HEK293 (cell line): ENCODE results near the gene PRKCA.

Experiments used
- CTCF ChIA-PET: fragments of 350-600 bp; formaldehyde crosslinking; extraction: SDS; loops from one replicate; lab custom pipeline; 2021; ENCODE audit warnings: antibody characterized with exemption; lab: Yijun Ruan, JAX
- POLR2A ChIA-PET: fragments of 300-600 bp; formaldehyde crosslinking; extraction: SDS; loops from one replicate; lab custom pipeline; 2020; ENCODE audit warnings: antibody characterized with exemption, inconsistent platforms; lab: Yijun Ruan, JAX
- H3K27ac ChIP-seq: fragments of 200-500 bp; sonication (Bioruptor generic); 2 replicates; pipeline ENCODE4 v1.5.1; 2014; ENCODE audit warnings: low read depth, low read length, control low read depth, inconsistent platforms; ENCODE audit errors: extremely low read depth
- H3K36me3 ChIP-seq, 2 experiments: fragments of 200-500 bp in 1 of 2; sonication (Bioruptor generic) in 1 of 2; 1 replicate in 1 of 2; 2 replicates in 1 of 2; pipeline ENCODE4 v1.5.1; 2014 to 2017; ENCODE audit warnings: inconsistent platforms in 2 of 2, low read length in 2 of 2; ENCODE audit not compliant: control insufficient read depth in 2 of 2, insufficient read depth in 1 of 2
- H3K4me1 ChIP-seq: fragments of 200-500 bp; sonication (Bioruptor generic); 2 replicates; pipeline ENCODE4 v1.5.1; 2014; ENCODE audit warnings: mild to moderate bottlenecking, low read length, inconsistent platforms; ENCODE audit not compliant: control insufficient read depth, insufficient read depth
- H3K4me3 ChIP-seq: 2 replicates; pipeline ENCODE4 v1.5.1; 2011; ENCODE audit warnings: low read depth, mild to moderate bottlenecking, control low read depth, low read length, moderate library complexity
- H3K9me3 ChIP-seq: fragments of 200-500 bp; sonication (Bioruptor generic); 2 replicates; pipeline ENCODE4 v1.5.1; 2014; ENCODE audit warnings: low read depth, low read length, inconsistent platforms; ENCODE audit not compliant: control insufficient read depth, insufficient read depth
- BCL11A ChIP-seq: fragments of 450-650 bp; formaldehyde crosslinking; IDR thresholded peaks from 2 replicates; pipeline ENCODE4 v1.5.1; 2016; ENCODE audit warnings: low read depth, missing biosample characterization, missing genetic modification characterization
- GLIS1 ChIP-seq: fragments of 450-650 bp; formaldehyde crosslinking; IDR thresholded peaks from 2 replicates; pipeline ENCODE4 v1.5.1; 2016; ENCODE audit warnings: missing biosample characterization, missing genetic modification characterization
- GLIS2 ChIP-seq: fragments of 450-650 bp; formaldehyde crosslinking; IDR thresholded peaks from 2 replicates; pipeline ENCODE4 v1.5.1; 2016; ENCODE audit warnings: missing biosample characterization, missing genetic modification characterization
- HOXD13 ChIP-seq: sonication (generic); formaldehyde crosslinking; IDR thresholded peaks from 2 replicates; pipeline ENCODE4 v1.8.0; 2022; ENCODE audit warnings: missing genetic modification reagents, borderline replicate concordance
- IKZF3 ChIP-seq: fragments of 450-650 bp; IDR thresholded peaks from 2 replicates; pipeline ENCODE4 v1.5.0; 2018; ENCODE audit warnings: missing biosample characterization, mild to moderate bottlenecking, missing genetic modification characterization, moderate library complexity
- ZBTB17 ChIP-seq: fragments of 450-650 bp; formaldehyde crosslinking; IDR thresholded peaks from 2 replicates; pipeline ENCODE4 v1.5.1; 2016; ENCODE audit warnings: missing biosample characterization, missing genetic modification characterization
- ZNF16 ChIP-seq: fragments of 450-650 bp; formaldehyde crosslinking; IDR thresholded peaks from 2 replicates; pipeline ENCODE4 v1.5.1; 2016; ENCODE audit warnings: low read depth, missing biosample characterization, missing genetic modification characterization
- ZNF2 ChIP-seq: fragments of 450-650 bp; formaldehyde crosslinking; IDR thresholded peaks from 2 replicates; pipeline ENCODE4 v1.5.1; 2016; ENCODE audit warnings: missing biosample characterization, missing genetic modification characterization
- ZNF211 ChIP-seq: fragments of 450-650 bp; formaldehyde crosslinking; IDR thresholded peaks from 2 replicates; pipeline ENCODE4 v1.5.1; 2016; ENCODE audit warnings: low read depth, missing biosample characterization, missing genetic modification characterization
- ZNF549 ChIP-seq: fragments of 450-650 bp; IDR thresholded peaks from 2 replicates; pipeline ENCODE4 v1.5.1; 2018; ENCODE audit warnings: missing biosample characterization, missing genetic modification characterization, mild to moderate bottlenecking, inconsistent platforms, moderate library complexity
- ZNF560 ChIP-seq: fragments of 450-650 bp; formaldehyde crosslinking; IDR thresholded peaks from 2 replicates; pipeline ENCODE4 v1.5.1; 2017; ENCODE audit warnings: missing biosample characterization, missing genetic modification characterization, borderline replicate concordance
- ZNF747 ChIP-seq: fragments of 450-650 bp; formaldehyde crosslinking; IDR thresholded peaks from 2 replicates; pipeline ENCODE4 v1.5.1; 2016; ENCODE audit warnings: missing biosample characterization, missing genetic modification characterization
- ZNF777 ChIP-seq: fragments of 450-650 bp; formaldehyde crosslinking; IDR thresholded peaks from 2 replicates; pipeline ENCODE4 v1.5.1; 2017; ENCODE audit warnings: missing biosample characterization, missing genetic modification characterization, borderline replicate concordance
- TF ChIP-seq, protein P1 (sequence below): fragments of 450-650 bp; formaldehyde crosslinking; IDR thresholded peaks from 2 replicates; pipeline ENCODE4 v1.5.1; 2017; ENCODE audit warnings: missing biosample characterization, missing genetic modification characterization
- TF ChIP-seq, protein P2 (sequence below): fragments of 450-650 bp; formaldehyde crosslinking; IDR thresholded peaks from 2 replicates; pipeline ENCODE4 v1.5.1; 2016; ENCODE audit warnings: missing biosample characterization, missing genetic modification characterization
- TF ChIP-seq, protein P3 (sequence below): fragments of 450-650 bp; formaldehyde crosslinking; IDR thresholded peaks from 2 replicates; pipeline ENCODE4 v1.5.1; 2016; ENCODE audit warnings: missing biosample characterization, missing genetic modification characterization
- TF ChIP-seq, protein P4 (sequence below): fragments of 450-650 bp; formaldehyde crosslinking; IDR thresholded peaks from 2 replicates; pipeline ENCODE4 v1.5.1; 2016; ENCODE audit warnings: missing biosample characterization, missing genetic modification characterization

Gene PRKCA

DNA sequence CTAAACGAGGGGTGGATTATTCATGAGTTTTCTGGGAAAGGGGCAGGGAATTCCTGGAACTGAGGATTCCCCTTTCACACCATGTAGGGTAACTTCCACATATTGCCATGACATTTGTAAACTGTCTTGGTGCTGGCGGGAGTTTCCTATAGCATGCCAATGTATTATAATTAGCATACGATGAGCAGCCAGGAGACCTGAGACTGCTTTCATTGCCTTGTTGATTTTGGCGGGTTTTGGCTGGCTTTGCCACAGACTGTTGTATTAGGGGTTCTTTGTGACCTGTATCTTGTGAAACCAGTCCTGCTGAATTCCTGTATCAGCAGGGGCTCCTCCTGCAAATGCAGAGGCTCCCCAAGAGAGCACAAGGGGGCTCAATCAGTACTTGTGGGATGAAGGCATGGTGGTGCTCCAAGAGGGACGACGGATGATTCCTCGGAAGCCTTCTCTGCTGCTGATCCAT lies 428.1 kb downstream of the PRKCA start:
- CTCF ChIA-PET: no interaction called here
- TF ChIP-seq IKZF3 (tag by site-specific recombination) (no peak), HOXD13 (no peak), ZNF16 (tag by site-specific recombination) (no peak), GLIS1 (tag by site-specific recombination) (no peak), ZNF549 (tag by site-specific recombination) (no peak), ZNF560 (no peak), ZNF747 (tag by site-specific recombination) (no peak), ZNF2 (tag by site-specific recombination) (no peak)
- TF ChIP-seq, protein P1, sequence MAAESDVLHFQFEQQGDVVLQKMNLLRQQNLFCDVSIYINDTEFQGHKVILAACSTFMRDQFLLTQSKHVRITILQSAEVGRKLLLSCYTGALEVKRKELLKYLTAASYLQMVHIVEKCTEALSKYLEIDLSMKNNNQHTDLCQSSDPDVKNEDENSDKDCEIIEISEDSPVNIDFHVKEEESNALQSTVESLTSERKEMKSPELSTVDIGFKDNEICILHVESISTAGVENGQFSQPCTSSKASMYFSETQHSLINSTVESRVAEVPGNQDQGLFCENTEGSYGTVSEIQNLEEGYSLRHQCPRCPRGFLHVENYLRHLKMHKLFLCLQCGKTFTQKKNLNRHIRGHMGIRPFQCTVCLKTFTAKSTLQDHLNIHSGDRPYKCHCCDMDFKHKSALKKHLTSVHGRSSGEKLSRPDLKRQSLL (tag by site-specific recombination): no peak
- TF ChIP-seq, protein P2, sequence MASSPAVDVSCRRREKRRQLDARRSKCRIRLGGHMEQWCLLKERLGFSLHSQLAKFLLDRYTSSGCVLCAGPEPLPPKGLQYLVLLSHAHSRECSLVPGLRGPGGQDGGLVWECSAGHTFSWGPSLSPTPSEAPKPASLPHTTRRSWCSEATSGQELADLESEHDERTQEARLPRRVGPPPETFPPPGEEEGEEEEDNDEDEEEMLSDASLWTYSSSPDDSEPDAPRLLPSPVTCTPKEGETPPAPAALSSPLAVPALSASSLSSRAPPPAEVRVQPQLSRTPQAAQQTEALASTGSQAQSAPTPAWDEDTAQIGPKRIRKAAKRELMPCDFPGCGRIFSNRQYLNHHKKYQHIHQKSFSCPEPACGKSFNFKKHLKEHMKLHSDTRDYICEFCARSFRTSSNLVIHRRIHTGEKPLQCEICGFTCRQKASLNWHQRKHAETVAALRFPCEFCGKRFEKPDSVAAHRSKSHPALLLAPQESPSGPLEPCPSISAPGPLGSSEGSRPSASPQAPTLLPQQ (tag by site-specific recombination): no peak
- TF ChIP-seq, protein P3, sequence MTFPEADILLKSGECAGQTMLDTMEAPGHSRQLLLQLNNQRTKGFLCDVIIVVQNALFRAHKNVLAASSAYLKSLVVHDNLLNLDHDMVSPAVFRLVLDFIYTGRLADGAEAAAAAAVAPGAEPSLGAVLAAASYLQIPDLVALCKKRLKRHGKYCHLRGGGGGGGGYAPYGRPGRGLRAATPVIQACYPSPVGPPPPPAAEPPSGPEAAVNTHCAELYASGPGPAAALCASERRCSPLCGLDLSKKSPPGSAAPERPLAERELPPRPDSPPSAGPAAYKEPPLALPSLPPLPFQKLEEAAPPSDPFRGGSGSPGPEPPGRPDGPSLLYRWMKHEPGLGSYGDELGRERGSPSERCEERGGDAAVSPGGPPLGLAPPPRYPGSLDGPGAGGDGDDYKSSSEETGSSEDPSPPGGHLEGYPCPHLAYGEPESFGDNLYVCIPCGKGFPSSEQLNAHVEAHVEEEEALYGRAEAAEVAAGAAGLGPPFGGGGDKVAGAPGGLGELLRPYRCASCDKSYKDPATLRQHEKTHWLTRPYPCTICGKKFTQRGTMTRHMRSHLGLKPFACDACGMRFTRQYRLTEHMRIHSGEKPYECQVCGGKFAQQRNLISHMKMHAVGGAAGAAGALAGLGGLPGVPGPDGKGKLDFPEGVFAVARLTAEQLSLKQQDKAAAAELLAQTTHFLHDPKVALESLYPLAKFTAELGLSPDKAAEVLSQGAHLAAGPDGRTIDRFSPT (tag by site-specific recombination): no peak
- Histone ChIP-seq H3K36me3 (peaks cover 0 to 3% of the 10 kb centered on the region in 2 experiments; a peak in 1 of 3 replicates), H3K4me3 (no peak overlapping the region), H3K4me1 (no peaks in the 10 kb centered on the region), H3K9me3 (no peaks in the 10 kb centered on the region), H3K27ac (no peak overlapping the region)
- POLR2A ChIA-PET: no interaction called here

DNA sequence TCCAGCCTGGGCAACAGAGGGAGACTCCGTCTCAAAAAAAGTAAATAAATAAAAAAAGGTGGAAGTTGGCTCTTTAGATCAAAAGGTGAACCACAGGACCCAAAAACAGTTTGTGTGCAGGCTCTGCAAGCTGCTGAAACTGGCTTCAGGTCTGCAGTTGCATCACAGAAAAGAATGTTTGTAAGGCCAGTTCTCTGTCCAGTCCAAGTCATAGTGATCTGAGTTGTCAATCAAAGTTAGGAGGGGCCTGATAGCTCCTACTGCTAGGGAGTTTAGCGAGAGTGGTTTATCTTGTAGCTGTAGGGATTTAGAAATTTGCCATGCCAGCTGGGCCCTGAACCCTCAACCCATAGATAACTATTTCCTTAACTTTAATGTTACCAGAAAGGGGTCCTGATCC lies 431.3 kb downstream of the PRKCA start:
- Histone ChIP-seq H3K4me3 (no peak overlapping the region), H3K36me3 (peaks cover 0 to 10% of the 10 kb centered on the region in 2 experiments; a peak in 2 of 3 replicates), H3K4me1 (no peaks in the 10 kb centered on the region), H3K27ac (no peak overlapping the region), H3K9me3 (no peaks in the 10 kb centered on the region)
- ChIA-PET CTCF (interaction anchor here (0.6 kb wide), 1 partner anchor 18 kb away, joined by 3 read pairs; no protein-coding TSS in a partner anchor), POLR2A (no interaction called here)
- TF ChIP-seq, protein P3 (tag by site-specific recombination): no peak
- no peak for TF ChIP-seq BCL11A (tag by site-specific recombination)
- TF ChIP-seq ZNF777 (tag by site-specific recombination): no peak
- TF ChIP-seq ZBTB17 (tag by site-specific recombination): no peak
- no peak for TF ChIP-seq GLIS2 (tag by site-specific recombination)
- TF ChIP-seq, protein P4, sequence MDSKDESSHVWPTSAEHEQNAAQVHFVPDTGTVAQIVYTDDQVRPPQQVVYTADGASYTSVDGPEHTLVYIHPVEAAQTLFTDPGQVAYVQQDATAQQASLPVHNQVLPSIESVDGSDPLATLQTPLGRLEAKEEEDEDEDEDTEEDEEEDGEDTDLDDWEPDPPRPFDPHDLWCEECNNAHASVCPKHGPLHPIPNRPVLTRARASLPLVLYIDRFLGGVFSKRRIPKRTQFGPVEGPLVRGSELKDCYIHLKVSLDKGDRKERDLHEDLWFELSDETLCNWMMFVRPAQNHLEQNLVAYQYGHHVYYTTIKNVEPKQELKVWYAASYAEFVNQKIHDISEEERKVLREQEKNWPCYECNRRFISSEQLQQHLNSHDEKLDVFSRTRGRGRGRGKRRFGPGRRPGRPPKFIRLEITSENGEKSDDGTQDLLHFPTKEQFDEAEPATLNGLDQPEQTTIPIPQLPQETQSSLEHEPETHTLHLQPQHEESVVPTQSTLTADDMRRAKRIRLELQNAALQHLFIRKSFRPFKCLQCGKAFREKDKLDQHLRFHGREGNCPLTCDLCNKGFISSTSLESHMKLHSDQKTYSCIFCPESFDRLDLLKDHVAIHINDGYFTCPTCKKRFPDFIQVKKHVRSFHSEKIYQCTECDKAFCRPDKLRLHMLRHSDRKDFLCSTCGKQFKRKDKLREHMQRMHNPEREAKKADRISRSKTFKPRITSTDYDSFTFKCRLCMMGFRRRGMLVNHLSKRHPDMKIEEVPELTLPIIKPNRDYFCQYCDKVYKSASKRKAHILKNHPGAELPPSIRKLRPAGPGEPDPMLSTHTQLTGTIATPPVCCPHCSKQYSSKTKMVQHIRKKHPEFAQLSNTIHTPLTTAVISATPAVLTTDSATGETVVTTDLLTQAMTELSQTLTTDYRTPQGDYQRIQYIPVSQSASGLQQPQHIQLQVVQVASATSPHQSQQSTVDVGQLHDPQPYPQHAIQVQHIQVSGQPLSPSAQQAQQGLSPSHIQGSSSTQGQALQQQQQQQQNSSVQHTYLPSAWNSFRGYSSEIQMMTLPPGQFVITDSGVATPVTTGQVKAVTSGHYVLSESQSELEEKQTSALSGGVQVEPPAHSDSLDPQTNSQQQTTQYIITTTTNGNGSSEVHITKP (tag by site-specific recombination): no peak
- TF ChIP-seq ZNF211: no peak
